HG02610 (cell line): ENCODE measurements around the gene MAP3K21.

Experiments used
- ATAC-seq: cut with Tn5 transposase; IDR thresholded peaks from one replicate; pipeline ENCODE4 v1.9.1; 2021; ENCODE audit warnings: mild to moderate bottlenecking, moderate library complexity; ENCODE audit not compliant: unreplicated experiment

MAP3K21 gene

GRCh38 chr1:233327651-233328141 lies at the start of gene MAP3K21:
Gene MAP3K21, plus strand, starts transcription at chr1:233327724. Its CDS starts 305 bp downstream, at chr1:233328029.
- ATAC-seq: peak; percentile 13

GRCh38 chr1:233278631-233279030 lies 48.9 kb upstream of the MAP3K21 start:
- no peak for ATAC-seq

DNA sequence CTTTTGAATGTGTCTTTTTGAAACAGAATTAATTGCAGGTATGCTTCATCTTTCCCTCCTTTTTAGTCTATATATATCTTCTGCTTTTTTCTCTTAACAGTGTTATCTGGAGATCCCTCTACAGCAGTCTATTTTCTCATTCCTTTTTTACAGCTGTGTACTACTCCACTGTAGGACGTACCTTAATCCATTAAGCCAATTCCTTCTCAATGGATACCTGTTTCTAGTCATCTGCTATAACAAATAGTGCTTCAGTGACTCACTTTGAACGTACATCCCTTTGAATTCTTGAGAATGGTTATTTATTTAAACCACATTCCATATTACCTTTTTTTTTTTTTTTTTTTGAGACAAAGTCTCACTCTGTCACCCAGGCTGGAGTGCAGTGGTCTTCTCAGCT lies 47.6 kb upstream of the MAP3K21 start:
- no peak for ATAC-seq

DNA sequence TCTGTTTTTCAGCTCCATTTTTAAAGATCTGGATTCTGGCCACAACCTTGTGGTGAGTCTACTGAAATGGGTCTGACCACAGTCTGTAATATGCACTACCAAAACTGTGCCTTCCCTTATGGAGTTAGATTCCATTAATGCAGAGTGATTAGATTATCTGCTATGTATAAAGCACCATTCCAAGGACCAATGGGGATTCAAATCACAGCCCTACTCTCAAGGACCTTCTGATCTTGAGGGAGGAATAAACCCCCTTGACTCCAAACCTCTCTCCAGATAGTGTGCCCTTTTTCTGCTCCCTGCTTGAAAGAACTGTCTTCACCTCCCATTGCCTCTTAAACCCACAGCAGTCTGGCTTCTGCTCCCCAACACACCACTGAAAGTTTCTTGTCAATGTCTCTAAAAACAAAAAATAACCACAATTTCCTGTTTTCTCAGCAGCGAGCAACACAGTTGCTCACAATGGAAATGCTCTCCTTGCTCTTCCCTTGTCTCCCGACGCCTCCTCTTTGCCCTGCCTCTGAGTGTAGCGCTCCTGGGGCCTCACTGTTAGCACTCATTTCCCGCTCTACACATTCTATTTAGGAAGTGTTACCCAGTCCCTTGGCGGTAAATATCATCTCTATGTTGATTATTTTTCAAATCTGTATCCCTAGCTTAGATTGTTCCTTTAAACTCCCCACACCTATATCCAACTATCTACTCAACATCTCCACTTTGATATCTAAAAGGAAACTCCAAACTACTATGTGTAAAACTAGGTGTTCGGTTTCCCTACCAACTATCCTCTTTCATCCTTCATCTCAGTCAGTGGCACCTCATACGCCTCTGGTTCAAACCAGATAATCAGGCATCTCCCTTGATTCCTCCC lies 45.6 kb upstream of the MAP3K21 start:
- peak; percentile 76 for ATAC-seq

DNA sequence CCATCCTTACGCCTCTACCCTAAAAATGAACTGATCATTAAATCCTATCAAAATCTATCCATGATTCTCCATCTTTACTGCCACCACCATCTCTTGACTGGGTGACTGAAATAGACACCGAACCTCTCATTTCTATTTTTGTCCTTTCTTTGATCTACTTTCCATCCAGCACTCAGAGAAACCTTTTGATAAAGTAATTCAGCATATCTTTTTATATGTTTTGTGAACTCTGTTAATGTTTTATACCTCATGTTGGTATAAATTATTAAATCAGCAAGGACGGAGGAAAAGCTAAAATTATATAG lies 45.0 kb upstream of the MAP3K21 start:
- no peak for ATAC-seq

GRCh38 chr1:233289676-233290075 lies 37.8 kb upstream of the MAP3K21 start:
- ATAC-seq: no peak

DNA sequence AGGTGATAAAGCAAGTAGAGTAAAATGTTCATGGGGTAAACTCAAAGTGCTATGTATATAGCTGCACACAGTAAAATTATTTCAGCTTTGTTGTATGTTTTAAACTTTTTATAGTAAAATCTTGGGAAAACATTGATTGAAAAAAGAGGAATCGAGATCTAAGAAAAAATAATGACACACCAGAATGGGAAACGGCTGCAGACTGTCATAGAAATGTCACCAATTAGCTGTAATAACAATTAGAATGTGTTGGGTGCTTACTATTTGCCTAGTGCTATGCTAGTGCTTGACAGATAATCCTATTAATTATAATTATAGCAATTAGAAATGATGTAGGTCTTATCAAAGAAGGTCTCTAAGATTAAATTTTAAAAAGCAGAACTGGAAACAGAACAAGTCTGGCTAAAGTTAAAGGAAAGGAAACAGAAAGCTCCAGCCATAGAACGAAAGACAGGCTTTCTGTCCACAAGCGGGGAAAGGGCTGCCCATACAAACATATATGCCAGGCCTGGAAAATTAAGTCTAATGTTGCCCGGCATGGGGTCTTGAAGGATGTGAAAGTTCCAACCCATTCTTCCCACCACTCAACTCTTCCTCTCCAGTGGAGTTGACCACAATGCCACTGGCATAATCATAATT lies 37.0 kb upstream of the MAP3K21 start:
- ATAC-seq: no peak

DNA sequence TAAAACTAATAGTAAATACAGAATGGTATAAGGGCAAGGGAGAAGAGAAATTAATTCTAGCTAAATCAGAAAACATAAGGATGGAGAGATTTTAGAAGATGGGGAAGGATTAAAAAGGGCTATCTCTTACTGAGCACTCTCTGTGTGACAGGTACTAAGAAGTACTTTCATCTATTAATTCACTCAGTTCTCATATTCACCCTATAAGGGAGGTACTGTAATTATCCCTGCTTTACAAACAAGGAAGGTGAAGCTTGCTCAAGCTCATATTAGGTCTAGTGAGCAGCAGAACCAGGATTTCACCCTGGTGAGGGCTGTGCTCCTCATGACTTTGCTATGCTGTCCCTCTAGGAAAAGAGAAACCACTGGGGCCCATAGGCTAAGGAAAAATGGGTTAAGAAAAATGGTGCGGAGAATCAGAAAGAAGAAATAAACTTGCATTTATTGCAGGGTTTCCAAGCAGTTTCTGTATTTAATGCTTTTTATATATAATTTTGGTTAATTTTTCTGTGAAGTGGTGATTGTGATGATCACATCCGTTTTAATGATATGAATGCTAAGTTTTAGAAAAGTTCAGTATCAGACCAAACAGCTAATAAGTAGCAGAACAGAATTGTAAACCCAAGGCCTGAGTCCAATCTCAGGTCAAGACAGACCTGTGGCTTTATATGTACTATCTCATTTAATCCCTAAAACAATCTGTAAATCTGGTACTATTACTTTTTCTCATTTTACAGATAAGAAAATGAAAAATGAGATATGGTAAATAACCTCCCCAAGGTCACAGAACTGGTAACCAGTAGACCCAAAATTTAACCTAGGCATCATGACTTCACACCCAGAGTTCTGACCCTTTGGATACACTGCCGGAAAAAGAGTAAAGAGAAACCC lies 33.7 kb upstream of the MAP3K21 start:
- ATAC-seq: no peak

- peak; percentile 38 for ATAC-seq
Measured at GRCh38 chr1:233294913-233295236, 32.6 kb upstream of the MAP3K21 start.

GRCh38 chr1:233295237-233295974 lies 32.1 kb upstream of the MAP3K21 start, which contains the start of gene PCNX2:
Gene PCNX2, minus strand, starts transcription at chr1:233295725. Its CDS starts 247 bp downstream, at chr1:233295478.
- ATAC-seq: peak; percentile 93

GRCh38 chr1:233295975-233296322 lies 31.6 kb upstream of the MAP3K21 start:
- no peak for ATAC-seq

- no peak for ATAC-seq
Measured at GRCh38 chr1:233299450-233299849, 28.1 kb upstream of the MAP3K21 start.

- no peak for ATAC-seq
Measured at GRCh38 chr1:233300326-233300725, 27.2 kb upstream of the MAP3K21 start.

DNA sequence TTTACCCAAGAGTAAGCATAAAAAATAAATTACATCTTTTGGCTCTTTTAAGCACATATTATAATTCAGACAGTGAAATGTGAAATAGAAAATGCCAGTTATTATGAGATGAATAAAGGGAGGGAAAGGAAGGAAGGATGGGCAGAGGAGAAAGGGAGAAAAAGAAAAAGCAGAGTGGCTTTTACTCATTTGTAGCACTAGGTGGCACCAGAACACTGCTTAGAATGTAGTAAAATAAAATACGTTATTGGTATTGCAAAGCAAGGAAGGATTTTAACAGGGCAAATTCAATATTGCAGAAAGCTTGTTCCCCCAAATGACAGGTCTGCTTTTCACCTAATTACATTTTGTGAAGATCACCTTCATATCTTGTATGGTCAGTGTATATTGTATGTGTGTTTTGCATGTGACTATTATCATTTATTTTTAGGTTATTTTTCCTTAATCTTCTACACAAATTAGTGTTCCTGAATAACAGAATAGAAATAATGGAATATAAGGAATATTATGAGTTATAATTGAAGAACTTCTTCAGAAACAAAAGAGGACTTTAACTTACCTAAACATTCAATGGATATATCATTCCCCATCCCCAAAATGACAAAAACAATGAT lies 22.9 kb upstream of the MAP3K21 start:
- ATAC-seq: no peak

- no peak for ATAC-seq
Measured at GRCh38 chr1:233313434-233314155, 13.9 kb upstream of the MAP3K21 start.

DNA sequence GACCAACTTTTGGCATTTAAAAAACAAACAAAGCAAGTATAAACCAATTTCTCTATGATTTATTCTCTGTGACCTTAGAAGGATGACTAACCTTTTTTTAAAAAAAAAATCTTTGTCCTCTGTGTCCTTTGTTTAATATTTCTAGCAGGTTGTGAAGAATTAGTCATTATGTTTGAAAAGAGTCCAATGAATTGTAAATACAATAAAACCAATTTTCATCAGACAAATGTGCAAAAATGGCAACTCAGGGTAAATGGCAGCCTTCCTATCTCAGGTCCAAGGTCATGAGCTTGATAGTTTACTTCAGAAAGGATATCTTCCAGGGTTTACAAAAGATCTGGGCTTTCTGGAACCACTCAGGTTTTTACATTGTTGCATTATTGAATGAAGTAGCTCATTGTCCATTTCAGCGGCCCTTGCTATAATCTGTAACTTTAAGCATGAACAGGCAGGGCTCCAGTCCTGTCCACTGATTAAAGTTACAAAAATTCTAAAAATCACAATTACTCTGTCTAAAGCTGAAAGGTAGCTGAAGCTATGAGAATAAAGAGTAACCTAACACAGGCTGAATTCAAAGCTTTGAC lies 11.7 kb upstream of the MAP3K21 start:
- no peak for ATAC-seq

DNA sequence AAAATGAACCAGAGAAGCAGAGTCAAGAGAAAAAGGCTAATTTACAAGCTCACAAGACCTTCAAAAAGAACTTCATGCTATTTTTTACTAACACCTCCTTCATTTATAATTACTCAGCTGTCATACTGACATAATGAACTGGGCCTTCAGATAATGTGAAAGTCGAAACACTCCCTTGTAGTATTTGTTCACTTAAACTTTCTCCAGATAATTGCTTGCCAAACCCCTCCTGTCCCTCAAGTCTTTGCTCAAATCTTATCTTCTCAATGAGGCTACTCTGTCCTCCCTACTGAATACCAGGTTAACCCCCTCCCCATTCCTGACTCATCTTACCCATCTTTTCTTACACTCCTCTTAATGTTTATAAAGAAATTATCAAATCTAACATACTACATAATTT lies 11.1 kb upstream of the MAP3K21 start:
- ATAC-seq: no peak

- no peak for ATAC-seq
Measured at GRCh38 chr1:233319272-233319671, 8.3 kb upstream of the MAP3K21 start.

- no peak for ATAC-seq
Measured at GRCh38 chr1:233320023-233320422, 7.5 kb upstream of the MAP3K21 start.
